ENCODE data around the gene GRIN2C. TPM values are rescaled to one million over a fixed set of nuclear protein-coding genes. Genes with fewer than 3 reads are reported as not detected.

GRIN2C gene
- total RNA-seq, 1 donor from 2014 or later, result 0.02 TPM

DNA sequence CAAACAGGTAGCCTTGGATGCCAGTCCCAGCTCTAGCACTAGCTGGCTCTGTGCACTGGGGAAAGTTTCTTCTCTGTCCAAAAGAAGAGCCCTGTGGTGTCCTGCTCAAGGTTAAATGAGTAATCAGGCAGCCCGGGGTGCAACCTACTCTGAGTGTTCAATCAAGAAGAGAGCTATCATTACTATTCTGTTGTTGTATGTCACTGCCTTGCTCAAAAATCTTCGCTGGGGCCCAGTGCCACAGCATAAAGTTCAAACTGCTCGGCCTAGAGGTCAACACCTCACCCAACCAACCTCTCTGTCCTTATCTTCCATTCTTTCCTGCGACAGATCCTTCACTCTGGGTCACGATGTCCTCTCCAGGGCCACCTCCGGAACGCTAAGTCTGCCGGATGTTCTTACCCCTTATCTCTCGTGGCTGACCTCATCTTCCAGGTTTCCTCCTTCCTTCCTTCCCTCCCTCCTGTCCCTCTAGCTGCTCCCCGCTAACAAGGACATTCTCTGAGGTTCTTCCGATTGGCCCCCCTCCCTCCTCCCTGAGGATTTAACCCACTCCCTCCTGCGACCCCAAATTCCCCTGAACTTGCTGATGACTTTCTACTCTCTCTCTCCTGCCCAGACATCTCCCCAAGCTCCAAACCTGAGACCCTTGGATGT is 8.7 kb upstream of the GRIN2C start:
- DNase-seq (ENCODE audit: low read depth, low spot score), result no peak
- Mint-ChIP-seq H3K36me3 (ENCODE audit: low read depth) (no peaks in the 10 kb centered on the region), H3K27me3 (ENCODE audit: low read depth) (peaks cover 14% of the 10 kb centered on the region), H3K9me3 (no peaks in the 10 kb centered on the region), H3K4me3 (no peak overlapping the region), H3K27ac (ENCODE audit: unreplicated experiment) (peak overlapping the region; percentile 31), H3K4me1 (peaks cover 30% of the 10 kb centered on the region)
- TF ChIP-seq, protein P1, sequence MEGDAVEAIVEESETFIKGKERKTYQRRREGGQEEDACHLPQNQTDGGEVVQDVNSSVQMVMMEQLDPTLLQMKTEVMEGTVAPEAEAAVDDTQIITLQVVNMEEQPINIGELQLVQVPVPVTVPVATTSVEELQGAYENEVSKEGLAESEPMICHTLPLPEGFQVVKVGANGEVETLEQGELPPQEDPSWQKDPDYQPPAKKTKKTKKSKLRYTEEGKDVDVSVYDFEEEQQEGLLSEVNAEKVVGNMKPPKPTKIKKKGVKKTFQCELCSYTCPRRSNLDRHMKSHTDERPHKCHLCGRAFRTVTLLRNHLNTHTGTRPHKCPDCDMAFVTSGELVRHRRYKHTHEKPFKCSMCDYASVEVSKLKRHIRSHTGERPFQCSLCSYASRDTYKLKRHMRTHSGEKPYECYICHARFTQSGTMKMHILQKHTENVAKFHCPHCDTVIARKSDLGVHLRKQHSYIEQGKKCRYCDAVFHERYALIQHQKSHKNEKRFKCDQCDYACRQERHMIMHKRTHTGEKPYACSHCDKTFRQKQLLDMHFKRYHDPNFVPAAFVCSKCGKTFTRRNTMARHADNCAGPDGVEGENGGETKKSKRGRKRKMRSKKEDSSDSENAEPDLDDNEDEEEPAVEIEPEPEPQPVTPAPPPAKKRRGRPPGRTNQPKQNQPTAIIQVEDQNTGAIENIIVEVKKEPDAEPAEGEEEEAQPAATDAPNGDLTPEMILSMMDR (conservative IDR thresholded peaks at IDR 0.05), result no peak

DNA sequence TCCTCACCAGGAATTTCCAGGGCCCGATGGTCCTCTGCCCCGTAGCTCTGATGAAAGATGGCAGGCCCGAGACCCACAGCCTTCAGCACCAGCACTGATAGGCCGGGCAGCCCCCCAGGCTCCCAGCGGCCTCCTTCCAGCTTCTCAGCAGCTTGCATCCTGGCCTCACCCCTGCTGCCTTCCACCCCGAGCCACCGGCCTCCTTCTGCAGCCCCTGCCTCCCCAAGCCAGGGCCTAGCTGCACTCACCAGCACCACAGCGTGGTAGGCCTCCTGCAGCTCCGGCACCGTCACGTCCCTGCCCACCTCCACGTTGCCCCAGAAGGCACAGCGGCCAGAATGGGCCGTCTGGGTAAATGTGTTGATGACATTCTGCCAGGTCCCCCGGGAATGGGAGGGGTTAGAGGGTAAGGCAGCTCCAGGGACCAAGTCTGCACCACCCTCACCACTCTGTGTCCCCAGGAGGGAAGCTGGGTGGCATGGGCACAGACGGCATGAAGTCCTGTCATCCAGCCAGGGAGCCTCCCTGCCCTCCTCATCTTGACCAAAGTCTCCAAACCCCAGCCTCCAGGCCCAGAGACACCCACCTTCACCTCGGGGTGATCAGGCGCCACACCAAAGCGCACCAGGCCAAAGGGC is 6.6 kb upstream of the GRIN2C start:
- no peak overlapping the region for H3K4me3 Mint-ChIP-seq
- no peaks in the 10 kb centered on the region for H3K36me3 Mint-ChIP-seq (ENCODE audit: low read depth)
- peaks cover 18% of the 10 kb centered on the region for H3K4me1 Mint-ChIP-seq
- DNase-seq (ENCODE audit: low read depth, low spot score), result no peak
- no peak overlapping the region for H3K27ac Mint-ChIP-seq (ENCODE audit: unreplicated experiment)
- H3K9me3 Mint-ChIP-seq, result no peaks in the 10 kb centered on the region
- peaks cover 24% of the 10 kb centered on the region for H3K27me3 Mint-ChIP-seq (ENCODE audit: low read depth)
- TF ChIP-seq, protein P1 (conservative IDR thresholded peaks at IDR 0.05), result no peak

DNA sequence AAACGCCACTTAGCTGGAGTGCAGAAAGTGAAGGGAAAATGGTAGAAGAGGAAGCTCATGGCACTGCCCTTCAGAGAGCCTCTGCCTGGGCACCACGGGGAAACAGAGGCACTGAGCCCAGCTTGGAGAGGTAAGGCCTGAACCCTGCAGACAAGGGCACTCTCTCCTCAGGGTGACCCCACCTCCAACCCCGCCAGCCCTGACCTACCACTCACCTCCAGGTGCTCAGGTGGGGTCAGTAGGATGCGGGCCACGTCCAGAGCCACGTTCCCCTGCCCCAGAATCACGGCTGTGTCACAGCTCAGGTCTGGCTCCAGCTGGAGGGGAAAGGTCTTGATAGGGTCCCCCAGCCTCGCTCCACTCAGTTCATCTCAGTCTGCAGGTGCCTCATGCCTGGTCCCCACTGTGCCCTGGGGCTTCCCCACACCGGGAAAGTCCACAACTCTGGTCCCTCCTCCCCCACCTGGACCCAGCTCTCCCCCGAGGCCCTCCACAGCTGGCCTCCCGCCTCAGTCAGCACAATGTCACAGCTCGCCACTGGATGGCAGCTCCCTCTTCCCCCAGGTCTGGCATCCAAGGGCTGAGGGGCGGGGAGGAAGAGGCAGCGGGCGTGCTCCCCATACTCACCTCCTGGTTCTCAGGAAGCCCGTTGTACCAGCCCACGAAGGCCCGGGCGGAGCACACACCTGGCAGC is 6.0 kb upstream of the GRIN2C start:
- TF ChIP-seq, protein P1 (conservative IDR thresholded peaks at IDR 0.05), result no peak
- Mint-ChIP-seq H3K27me3 (ENCODE audit: low read depth) (peaks cover 30% of the 10 kb centered on the region), H3K9me3 (no peaks in the 10 kb centered on the region), H3K27ac (ENCODE audit: unreplicated experiment) (no peak overlapping the region), H3K4me3 (no peak overlapping the region), H3K4me1 (peaks cover 14% of the 10 kb centered on the region), H3K36me3 (ENCODE audit: low read depth) (no peaks in the 10 kb centered on the region)
- DNase-seq (ENCODE audit: low read depth, low spot score), result no peak

DNA sequence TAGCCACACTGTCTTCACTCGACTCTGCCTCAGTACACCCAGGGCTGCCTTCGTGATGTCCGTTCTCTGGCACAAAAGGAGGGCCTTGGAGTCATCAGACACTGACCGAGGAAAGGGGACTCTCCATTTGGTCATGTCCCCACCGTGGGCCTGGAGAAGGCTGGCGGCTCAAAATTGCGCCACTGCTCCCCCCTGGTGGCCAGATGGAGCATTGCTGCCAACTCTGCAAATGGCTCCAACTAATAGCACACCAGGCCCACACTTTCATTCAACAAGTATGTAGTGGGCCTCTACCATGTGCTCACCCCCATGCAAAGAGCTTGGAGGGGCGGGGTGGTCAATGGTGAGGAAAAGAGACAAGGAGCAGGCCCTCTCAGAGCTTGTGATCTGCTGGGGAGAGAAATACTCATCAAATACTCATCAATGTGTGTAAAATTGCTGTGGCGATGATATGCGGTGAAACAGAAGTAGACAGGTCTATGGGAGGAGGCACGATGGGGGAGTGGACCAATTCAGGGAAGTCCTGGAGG is 5.2 kb upstream of the GRIN2C start:
- DNase-seq (ENCODE audit: low read depth, low spot score), result peak; percentile 85
- Mint-ChIP-seq H3K4me3 (peak overlapping the region; percentile 25), H3K4me1 (peaks cover 14% of the 10 kb centered on the region), H3K27ac (ENCODE audit: unreplicated experiment) (peak overlapping the region; percentile 2), H3K9me3 (no peaks in the 10 kb centered on the region), H3K27me3 (ENCODE audit: low read depth) (peaks cover 38% of the 10 kb centered on the region), H3K36me3 (ENCODE audit: low read depth) (no peaks in the 10 kb centered on the region)
- TF ChIP-seq, protein P1 (conservative IDR thresholded peaks at IDR 0.05), result peak; percentile 90

DNA sequence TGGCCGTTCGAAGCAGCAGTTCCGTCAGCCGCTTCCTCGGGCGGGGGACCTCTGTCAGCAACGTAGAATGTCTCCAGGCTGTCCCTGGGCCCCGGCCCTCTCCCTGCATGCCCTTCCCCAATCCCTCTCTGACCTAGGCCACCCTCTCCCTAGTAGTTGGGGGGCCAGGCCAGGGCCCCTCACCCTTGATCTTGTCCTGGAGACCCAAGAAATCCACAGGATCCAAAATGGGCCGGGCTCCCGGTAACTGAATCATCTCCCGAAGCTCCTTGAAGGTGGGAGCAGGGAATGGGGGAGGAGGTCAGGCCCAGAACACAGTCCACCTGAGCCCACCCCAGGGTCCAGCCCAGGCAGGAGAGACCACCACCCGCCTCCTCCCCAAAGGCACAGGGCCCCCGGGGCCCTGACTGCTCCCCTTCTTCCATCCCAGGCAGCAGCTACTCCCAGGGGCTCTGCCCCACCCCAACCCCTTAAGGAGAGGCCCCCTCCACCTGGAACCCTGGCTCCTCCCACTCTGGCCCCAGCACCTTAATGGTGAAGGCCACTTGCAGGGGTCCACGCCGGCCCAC is 4.7 kb upstream of the GRIN2C start:
- H3K9me3 Mint-ChIP-seq, result no peaks in the 10 kb centered on the region

More for the DNA sequence above, 4.7 kb upstream of the GRIN2C start:
- H3K27ac Mint-ChIP-seq (ENCODE audit: unreplicated experiment), result no peak overlapping the region
- no peak for DNase-seq (ENCODE audit: low read depth, low spot score)
- no peaks in the 10 kb centered on the region for H3K36me3 Mint-ChIP-seq (ENCODE audit: low read depth)
- TF ChIP-seq, protein P1 (conservative IDR thresholded peaks at IDR 0.05), result no peak
- peaks cover 42% of the 10 kb centered on the region for H3K27me3 Mint-ChIP-seq (ENCODE audit: low read depth)
- H3K4me3 Mint-ChIP-seq, result no peak overlapping the region
- H3K4me1 Mint-ChIP-seq, result peaks cover 14% of the 10 kb centered on the region
